HCT116 (cell line): ENCODE measurements around the gene LRIG1. TPM values are rescaled to one million over a fixed set of nuclear protein-coding genes. Genes with fewer than 3 reads are reported as not detected.

Experiments
- ATAC-seq: fragments of 200-7000 bp; cut with Tn5 transposase; 2 replicates; pipeline ENCODE4 v1.9.1; 2020; ENCODE audit warnings: mild to moderate bottlenecking, moderate library complexity
- BruUV-seq: library from RNA; stranded (reverse); fragments of 400-500 nt; replicated peaks from 2 replicates; lab custom pipeline; 2021; lab: Mats Ljungman, UMichigan
- CTCF ChIA-PET: fragments of 300-600 bp; sonication (Branson Sonifier 250); formaldehyde crosslinking; loops from one replicate; lab custom pipeline; 2021; ENCODE audit warnings: antibody characterized with exemption; lab: Charles Lee
- POLR2A ChIA-PET: fragments of 300-600, 350-600 bp; sonication (Branson Sonifier 250); formaldehyde crosslinking; loops from one replicate; lab custom pipeline; 2021; ENCODE audit warnings: antibody characterized with exemption; lab: Charles Lee
- RAD21 ChIA-PET, 2 experiments: fragments of 300-600 bp; sonication (Branson Sonifier 250); formaldehyde crosslinking; loops; one replicate each; lab custom pipeline; 2023; ENCODE audit warnings: low total read pairs in 2 of 2; ENCODE audit not compliant: uncharacterized antibody in 2 of 2, unreplicated experiment in 2 of 2, low non-redundant PET in 1 of 2; lab: Charles Lee
- DNase-seq: peaks from one replicate; pipeline ENCODE4 v3.0.0-alpha.2; 2010; ENCODE audit warnings: low read depth, low spot score
- H2AFZ ChIP-seq: fragments of 200-600 bp; shearing (Covaris generic), sonication (generic); 2 replicates; pipeline ENCODE4 v1.6.1; 2017; ENCODE audit warnings: low read depth, mixed run types, mixed read lengths, antibody characterized with exemption, low read length; ENCODE audit not compliant: poor library complexity, severe bottlenecking
- H3K27ac ChIP-seq: 2 replicates; pipeline ENCODE4 v1.5.1; 2012; ENCODE audit warnings: low read depth, low read length
- H3K27me3 ChIP-seq: fragments of 200-600 bp; sonication (generic); 2 replicates; pipeline ENCODE4 v1.6.1; 2016; ENCODE audit warnings: mixed run types, low read length, mixed read lengths; ENCODE audit not compliant: insufficient read depth
- H3K36me3 ChIP-seq, 2 experiments: fragments of 200-500 bp in 1 of 2; fragments of 200-600 bp in 1 of 2; sonication (Bioruptor generic) in 1 of 2; sonication (generic) in 1 of 2; 2 replicates each; pipeline versions ENCODE4 v1.5.1 to v1.6.1; 2014 to 2016; ENCODE audit warnings: low read length in 2 of 2, inconsistent platforms in 1 of 2, mixed read lengths in 1 of 2, mixed run types in 1 of 2; ENCODE audit not compliant: insufficient read depth in 2 of 2, control insufficient read depth in 1 of 2
- H3K4me1 ChIP-seq, 2 experiments: fragments of 200-600 bp in 1 of 2; sonication (generic) in 1 of 2; 2 replicates each; pipeline versions ENCODE4 v1.5.1 to v1.6.1; 2012 to 2017; ENCODE audit warnings: low read length in 2 of 2, inconsistent platforms in 1 of 2, mild to moderate bottlenecking in 1 of 2, mixed read lengths in 1 of 2, mixed run types in 1 of 2, moderate library complexity in 1 of 2; ENCODE audit not compliant: insufficient read depth in 2 of 2, control insufficient read depth in 1 of 2
- H3K4me2 ChIP-seq: fragments of 200-600 bp; sonication (generic); 2 replicates; pipeline ENCODE4 v1.6.1; 2017; ENCODE audit warnings: mixed run types, low read length, mixed read lengths
- H3K4me3 ChIP-seq, 2 experiments: fragments of 200-600 bp in 1 of 2; sonication (generic) in 1 of 2; replicated peaks in 1 of 2; 2 replicates each; pipeline ENCODE4 v1.5.1; 2011 to 2016; ENCODE audit warnings: low read length in 2 of 2, control low read depth in 1 of 2, low read depth in 1 of 2, mild to moderate bottlenecking in 1 of 2, mixed read lengths in 1 of 2, mixed run types in 1 of 2
- H3K79me2 ChIP-seq: fragments of 200-600 bp; sonication (generic); 2 replicates; pipeline ENCODE4 v1.6.1; 2017; ENCODE audit warnings: mild to moderate bottlenecking, mixed run types, low read length, moderate library complexity, mixed read lengths; ENCODE audit not compliant: insufficient read depth
- H3K9ac ChIP-seq: fragments of 200-600 bp; sonication (generic); 2 replicates; pipeline ENCODE4 v1.6.1; 2016; ENCODE audit warnings: low read length, mixed read lengths
- H3K9me2 ChIP-seq: fragments of 200-600 bp; sonication (generic), shearing (Covaris generic); 2 replicates; pipeline ENCODE4 v1.6.1; 2017; ENCODE audit warnings: mixed run types, mild to moderate bottlenecking, moderate library complexity; ENCODE audit not compliant: insufficient read depth
- H3K9me3 ChIP-seq, 2 experiments: fragments of 200-500 bp in 1 of 2; fragments of 200-600 bp in 1 of 2; sonication (Bioruptor generic) in 1 of 2; sonication (generic) in 1 of 2; 2 replicates each; pipeline ENCODE4 v1.6.1; 2014 to 2017; ENCODE audit warnings: low read length in 2 of 2, mixed read lengths in 2 of 2, inconsistent platforms in 1 of 2, low read depth in 1 of 2, mild to moderate bottlenecking in 1 of 2, mixed run types in 1 of 2, moderate library complexity in 1 of 2; ENCODE audit not compliant: control insufficient read depth in 1 of 2, insufficient read depth in 1 of 2
- H4K20me1 ChIP-seq: fragments of 200-600 bp; sonication (generic), shearing (Covaris generic); 2 replicates; pipeline ENCODE4 v1.6.1; 2017; ENCODE audit warnings: mixed run types, mild to moderate bottlenecking, moderate library complexity; ENCODE audit not compliant: insufficient read depth
- CBX3 ChIP-seq: IDR thresholded peaks from 2 replicates; pipeline ENCODE4 v1.6.1; 2012; ENCODE audit warnings: low read depth
- CEBPB ChIP-seq: IDR thresholded peaks from 2 replicates; pipeline ENCODE4 v1.6.1; 2012; ENCODE audit warnings: low read depth
- EGR1 ChIP-seq: IDR thresholded peaks from 2 replicates; pipeline ENCODE4 v1.6.1; 2012; ENCODE audit warnings: low read depth
- EZH2 ChIP-seq: fragments of 200-600 bp; sonication (generic); IDR thresholded peaks from 2 replicates; pipeline ENCODE4 v1.6.1; 2017; ENCODE audit warnings: antibody characterized with exemption, mixed run types
- JUND ChIP-seq: IDR thresholded peaks from 2 replicates; pipeline ENCODE4 v1.6.1; 2012
- POLR2A ChIP-seq: IDR thresholded peaks from 2 replicates; pipeline ENCODE4 v1.7.0; 2011; ENCODE audit warnings: borderline replicate concordance; ENCODE audit not compliant: insufficient read depth, insufficient read length; ENCODE audit errors: extremely low read depth
- RAD21 ChIP-seq: IDR thresholded peaks from 2 replicates; pipeline ENCODE4 v1.6.1; 2012; ENCODE audit warnings: low read depth, mild to moderate bottlenecking
- REST ChIP-seq: IDR thresholded peaks from 2 replicates; pipeline ENCODE4 v1.6.1; 2012; ENCODE audit warnings: low read depth
- SP1 ChIP-seq: IDR thresholded peaks from 2 replicates; pipeline ENCODE4 v1.6.1; 2012; ENCODE audit warnings: low read depth
- SRF ChIP-seq: IDR thresholded peaks from 2 replicates; pipeline ENCODE4 v1.6.1; 2012; ENCODE audit warnings: low read depth
- TCF7L2 ChIP-seq: IDR thresholded peaks from 2 replicates; pipeline ENCODE4 v1.7.0; 2011; ENCODE audit warnings: borderline replicate concordance, inconsistent platforms; ENCODE audit not compliant: insufficient read depth, insufficient read length; ENCODE audit errors: extremely low read depth
- ZBTB33 ChIP-seq: IDR thresholded peaks from 2 replicates; pipeline ENCODE4 v1.6.1; 2011; ENCODE audit warnings: mild to moderate bottlenecking, low read length, moderate library complexity; ENCODE audit not compliant: insufficient replicate concordance; ENCODE audit errors: extremely low read depth
- ZFX ChIP-seq: fragments of 450-650 bp; IDR thresholded peaks from 2 replicates; pipeline ENCODE4 v1.6.1; 2017
- ZNF274 ChIP-seq: fragments of 200-500 bp; sonication (Bioruptor generic); IDR thresholded peaks from 2 replicates; pipeline ENCODE4 v1.6.1; 2014; ENCODE audit warnings: mild to moderate bottlenecking, low read depth, low read length, inconsistent platforms
- intact Hi-C: fragments of 100-400 bp; cut with micrococcal nuclease; formaldehyde crosslinking; loops from 2 replicates; pipeline ENCODE4 v1.10.0; 2022
- total RNA-seq: library from RNA; stranded (reverse); gene quantifications from one replicate; pipeline ENCODE4 v1.2.1, GENCODE V29; 2021; ENCODE audit not compliant: unreplicated experiment
- TF ChIP-seq, protein P1 (sequence below), 3 experiments: fragments of 200-600 bp in 1 of 3; sonication (generic) in 1 of 3; IDR thresholded peaks in 2 of 3; conservative IDR thresholded peaks in 1 of 3; 2 replicates each; pipeline ENCODE4 v1.5.1; 2012 to 2017; ENCODE audit warnings: low read depth in 2 of 3, low read length in 2 of 3, antibody characterized with exemption in 1 of 3, borderline replicate concordance in 1 of 3, control low read depth in 1 of 3, mild to moderate bottlenecking in 1 of 3, mixed read lengths in 1 of 3, mixed run types in 1 of 3, moderate library complexity in 1 of 3; ENCODE audit not compliant: insufficient read depth in 1 of 3
- TF ChIP-seq, protein P2 (sequence below): IDR thresholded peaks from 2 replicates; pipeline ENCODE4 v1.6.1; 2012

Gene LRIG1
- total RNA-seq, 1 experiment from 2014 or later = 3.1 TPM

- TF ChIP-seq, protein P1, sequence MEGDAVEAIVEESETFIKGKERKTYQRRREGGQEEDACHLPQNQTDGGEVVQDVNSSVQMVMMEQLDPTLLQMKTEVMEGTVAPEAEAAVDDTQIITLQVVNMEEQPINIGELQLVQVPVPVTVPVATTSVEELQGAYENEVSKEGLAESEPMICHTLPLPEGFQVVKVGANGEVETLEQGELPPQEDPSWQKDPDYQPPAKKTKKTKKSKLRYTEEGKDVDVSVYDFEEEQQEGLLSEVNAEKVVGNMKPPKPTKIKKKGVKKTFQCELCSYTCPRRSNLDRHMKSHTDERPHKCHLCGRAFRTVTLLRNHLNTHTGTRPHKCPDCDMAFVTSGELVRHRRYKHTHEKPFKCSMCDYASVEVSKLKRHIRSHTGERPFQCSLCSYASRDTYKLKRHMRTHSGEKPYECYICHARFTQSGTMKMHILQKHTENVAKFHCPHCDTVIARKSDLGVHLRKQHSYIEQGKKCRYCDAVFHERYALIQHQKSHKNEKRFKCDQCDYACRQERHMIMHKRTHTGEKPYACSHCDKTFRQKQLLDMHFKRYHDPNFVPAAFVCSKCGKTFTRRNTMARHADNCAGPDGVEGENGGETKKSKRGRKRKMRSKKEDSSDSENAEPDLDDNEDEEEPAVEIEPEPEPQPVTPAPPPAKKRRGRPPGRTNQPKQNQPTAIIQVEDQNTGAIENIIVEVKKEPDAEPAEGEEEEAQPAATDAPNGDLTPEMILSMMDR (IDR thresholded peaks at IDR 0.05 in 2 of 3, conservative IDR thresholded peaks at IDR 0.05 in 1 of 3; ENCODE audit: borderline replicate concordance in 1 of 3, insufficient read depth in 1 of 3, low read depth in 2 of 3, low read length in 2 of 3) = no peak
- no peak for TF ChIP-seq CEBPB
- TF ChIP-seq ZBTB33 = no peak
- TF ChIP-seq, all 23 proteins: peak for 0
Measured at GRCh38 chr3:66483409-66483906, 17.4 kb downstream of the LRIG1 start (continued).

DNA sequence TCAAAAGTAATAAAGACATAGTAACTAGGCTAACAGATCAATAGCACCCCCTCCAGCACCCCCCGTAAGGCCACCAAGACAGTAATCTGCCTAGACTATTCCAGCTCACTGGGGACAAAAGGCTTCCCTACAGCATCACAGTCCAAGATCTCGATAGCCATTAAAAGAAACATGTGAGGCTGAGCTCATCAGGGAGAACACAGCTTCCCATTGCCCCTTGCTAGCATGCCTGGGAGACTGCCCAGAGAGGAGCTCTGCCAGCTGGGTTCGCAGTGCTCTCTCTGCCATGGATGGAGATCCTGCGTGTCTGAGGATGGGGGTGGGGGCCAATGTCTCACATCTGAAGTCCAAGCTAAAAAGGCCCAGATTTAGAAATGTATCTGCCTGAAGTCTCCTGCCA is 17.8 kb downstream of the LRIG1 start:
- POLR2A ChIA-PET = no interaction called here
- BruUV-seq = no TSS peak
- H3K4me1 ChIP-seq = no peaks in the 10 kb centered on the region
- no peak for TF ChIP-seq EGR1
- TF ChIP-seq, protein P2, sequence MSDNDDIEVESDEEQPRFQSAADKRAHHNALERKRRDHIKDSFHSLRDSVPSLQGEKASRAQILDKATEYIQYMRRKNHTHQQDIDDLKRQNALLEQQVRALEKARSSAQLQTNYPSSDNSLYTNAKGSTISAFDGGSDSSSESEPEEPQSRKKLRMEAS = no peak
- TF ChIP-seq POLR2A = no peak
- TF ChIP-seq JUND = no peak
- TF ChIP-seq TCF7L2 = no peak
- TF ChIP-seq ZNF274 = no peak
- no peak for TF ChIP-seq ZFX
- TF ChIP-seq, protein P1 (IDR thresholded peaks at IDR 0.05 in 2 of 3, conservative IDR thresholded peaks at IDR 0.05 in 1 of 3; ENCODE audit: borderline replicate concordance in 1 of 3, insufficient read depth in 1 of 3, low read depth in 2 of 3, low read length in 2 of 3) = no peak
- TF ChIP-seq SP1 = no peak
- TF ChIP-seq SRF = no peak
- no peak for TF ChIP-seq REST
- no peak for TF ChIP-seq CBX3
- TF ChIP-seq EZH2 = no peak
- TF ChIP-seq RAD21 = no peak

More for the DNA sequence above, 17.8 kb downstream of the LRIG1 start:
- H3K9ac ChIP-seq = no peak overlapping the region
- DNase-seq (no peak), ATAC-seq (no peak)
- no peaks in the 10 kb centered on the region for H3K36me3 ChIP-seq
- peaks cover 3% of the 10 kb centered on the region; the same call in 1 of the 2 replicates for H3K27me3 ChIP-seq
- H3K4me2 ChIP-seq = no peak overlapping the region
- no peaks in the 10 kb centered on the region for H3K9me3 ChIP-seq
- H3K27ac ChIP-seq = no peak overlapping the region
- no peaks in the 10 kb centered on the region for H4K20me1 ChIP-seq
- H2AFZ ChIP-seq = no peak overlapping the region
- ChIA-PET CTCF (no interaction called here), RAD21 (no interaction called here)
- H3K4me3 ChIP-seq = no peak overlapping the region
- no peaks in the 10 kb centered on the region for H3K9me2 ChIP-seq
- no peaks in the 10 kb centered on the region for H3K79me2 ChIP-seq
- intact Hi-C loops = no loop called here
